ENCODE results near the gene NRDE2.

NRDE2 gene

GRCh38 chr14:90290337-90291011 lies 41.3 kb downstream of the NRDE2 start:
- no peak for TF ChIP-seq CTCF (conservative IDR thresholded peaks at IDR 0.05; ENCODE audit: low read depth, low read length)

GRCh38 chr14:90288651-90289355 lies 42.9 kb downstream of the NRDE2 start:
- Histone ChIP-seq H4K20me1 (ENCODE audit: insufficient read depth) (no peaks in the 10 kb centered on the region), H3K27ac (no peak overlapping the region), H3K4me3 (IDR thresholded peaks at IDR 0.05; ENCODE audit: insufficient read depth, low read depth, low read length) (no peak overlapping the region), H3K36me3 (ENCODE audit: insufficient read depth) (no peaks in the 10 kb centered on the region), H3K4me2 (no peak overlapping the region), H3K79me2 (ENCODE audit: insufficient read depth, low read depth) (no peaks in the 10 kb centered on the region), H3K27me3 (ENCODE audit: insufficient read depth, low read depth) (no peaks in the 10 kb centered on the region), H3K9ac (no peak overlapping the region), H2AFZ (ENCODE audit: low read depth) (no peak overlapping the region), H3K4me1 (ENCODE audit: low read depth, poor library complexity, severe bottlenecking) (no peaks in the 10 kb centered on the region)
- no peak for TF ChIP-seq CTCF (conservative IDR thresholded peaks at IDR 0.05; ENCODE audit: low read depth, low read length)

More at GRCh38 chr14:90290337-90291011, 41.3 kb downstream of the NRDE2 start:
- no peaks in the 10 kb centered on the region for H4K20me1 ChIP-seq (ENCODE audit: insufficient read depth)
- no peak overlapping the region for H3K4me3 ChIP-seq (IDR thresholded peaks at IDR 0.05; ENCODE audit: insufficient read depth, low read depth, low read length)
- H3K36me3 ChIP-seq (ENCODE audit: insufficient read depth): no peaks in the 10 kb centered on the region
- no peaks in the 10 kb centered on the region for H3K27me3 ChIP-seq (ENCODE audit: insufficient read depth, low read depth)
- H2AFZ ChIP-seq (ENCODE audit: low read depth): no peak overlapping the region
- H3K79me2 ChIP-seq (ENCODE audit: insufficient read depth, low read depth): no peaks in the 10 kb centered on the region
- H3K4me1 ChIP-seq (ENCODE audit: low read depth, poor library complexity, severe bottlenecking): no peaks in the 10 kb centered on the region
- H3K4me2 ChIP-seq: no peak overlapping the region
- H3K27ac ChIP-seq: no peak overlapping the region
- H3K9ac ChIP-seq: no peak overlapping the region

GRCh38 chr14:90287791-90288190 lies 44.0 kb downstream of the NRDE2 start:
- no peak overlapping the region for H3K27ac ChIP-seq
- no peak overlapping the region for H3K4me2 ChIP-seq
- no peak overlapping the region for H3K9ac ChIP-seq

GRCh38 chr14:90281756-90282155 lies 50.0 kb downstream of the NRDE2 start:
- no peak overlapping the region for H3K9ac ChIP-seq
- H3K4me3 ChIP-seq (IDR thresholded peaks at IDR 0.05; ENCODE audit: insufficient read depth, low read depth, low read length): no peak overlapping the region
- no peaks in the 10 kb centered on the region for H3K79me2 ChIP-seq (ENCODE audit: insufficient read depth, low read depth)
- no peaks in the 10 kb centered on the region for H3K36me3 ChIP-seq (ENCODE audit: insufficient read depth)
- no peaks in the 10 kb centered on the region for H3K4me1 ChIP-seq (ENCODE audit: low read depth, poor library complexity, severe bottlenecking)
- no peaks in the 10 kb centered on the region for H3K27me3 ChIP-seq (ENCODE audit: insufficient read depth, low read depth)
- H4K20me1 ChIP-seq (ENCODE audit: insufficient read depth): no peaks in the 10 kb centered on the region
- H2AFZ ChIP-seq (ENCODE audit: low read depth): no peak overlapping the region
- no peak for TF ChIP-seq CTCF (conservative IDR thresholded peaks at IDR 0.05; ENCODE audit: low read depth, low read length)
- no peak overlapping the region for H3K4me2 ChIP-seq
- no peak overlapping the region for H3K27ac ChIP-seq

More at GRCh38 chr14:90287791-90288190, 44.0 kb downstream of the NRDE2 start:
- no peaks in the 10 kb centered on the region for H3K79me2 ChIP-seq (ENCODE audit: insufficient read depth, low read depth)
- H4K20me1 ChIP-seq (ENCODE audit: insufficient read depth): no peaks in the 10 kb centered on the region
- no peaks in the 10 kb centered on the region for H3K36me3 ChIP-seq (ENCODE audit: insufficient read depth)
- H3K4me1 ChIP-seq (ENCODE audit: low read depth, poor library complexity, severe bottlenecking): no peaks in the 10 kb centered on the region
- no peaks in the 10 kb centered on the region for H3K27me3 ChIP-seq (ENCODE audit: insufficient read depth, low read depth)
- TF ChIP-seq CTCF (conservative IDR thresholded peaks at IDR 0.05; ENCODE audit: low read depth, low read length): no peak
- H2AFZ ChIP-seq (ENCODE audit: low read depth): no peak overlapping the region
- H3K4me3 ChIP-seq (IDR thresholded peaks at IDR 0.05; ENCODE audit: insufficient read depth, low read depth, low read length): no peak overlapping the region

All from KMS-11 (cell line).